Stimulated activated CD4-positive, alpha-beta T cell treated with anti-CD3 and anti-CD28 coated beads, Interleukin-2, amount 100 ng/mL, for 48 hours (primary cell): ENCODE measurements around the gene USP24.
"Not testable (repeated sequence)": the region's sequence is repeated elsewhere in the genome, so short reads cannot be mapped to it uniquely, and the experiment has no call there.

Experiments used
- DNase-seq, 2 donors: peaks; one replicate each; pipeline ENCODE4 v3.0.0-alpha.2; 2020

Gene USP24

DNA sequence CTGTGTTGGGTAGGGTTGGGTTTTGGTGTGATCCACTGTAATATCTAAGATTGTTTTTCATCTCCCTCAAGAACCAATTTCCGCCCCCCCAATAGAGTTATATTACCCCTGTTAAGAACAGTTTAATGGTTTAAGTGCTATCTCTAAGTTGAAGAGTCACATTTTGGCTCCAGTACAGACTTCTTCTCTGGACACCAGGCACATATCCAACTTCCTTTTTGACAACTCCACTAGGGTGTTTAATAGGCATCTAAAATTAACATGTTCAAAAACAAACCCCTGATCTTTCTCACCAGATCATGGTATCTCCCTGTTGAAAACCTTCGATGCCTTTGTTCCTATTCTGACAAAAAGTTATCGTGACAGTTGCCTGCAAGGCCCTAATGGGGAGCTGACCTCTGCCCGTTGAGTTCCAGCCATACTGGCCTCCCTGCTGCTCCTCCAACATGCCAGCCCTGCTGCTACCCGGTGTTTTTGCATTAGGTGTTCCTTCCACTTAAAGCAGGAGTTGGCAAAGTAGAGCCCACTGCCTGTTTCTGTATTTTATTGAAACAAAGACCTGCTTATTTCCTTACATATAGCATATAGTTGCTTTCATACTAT is 18.6 kb downstream of the USP24 start:
- no peak for DNase-seq

DNA sequence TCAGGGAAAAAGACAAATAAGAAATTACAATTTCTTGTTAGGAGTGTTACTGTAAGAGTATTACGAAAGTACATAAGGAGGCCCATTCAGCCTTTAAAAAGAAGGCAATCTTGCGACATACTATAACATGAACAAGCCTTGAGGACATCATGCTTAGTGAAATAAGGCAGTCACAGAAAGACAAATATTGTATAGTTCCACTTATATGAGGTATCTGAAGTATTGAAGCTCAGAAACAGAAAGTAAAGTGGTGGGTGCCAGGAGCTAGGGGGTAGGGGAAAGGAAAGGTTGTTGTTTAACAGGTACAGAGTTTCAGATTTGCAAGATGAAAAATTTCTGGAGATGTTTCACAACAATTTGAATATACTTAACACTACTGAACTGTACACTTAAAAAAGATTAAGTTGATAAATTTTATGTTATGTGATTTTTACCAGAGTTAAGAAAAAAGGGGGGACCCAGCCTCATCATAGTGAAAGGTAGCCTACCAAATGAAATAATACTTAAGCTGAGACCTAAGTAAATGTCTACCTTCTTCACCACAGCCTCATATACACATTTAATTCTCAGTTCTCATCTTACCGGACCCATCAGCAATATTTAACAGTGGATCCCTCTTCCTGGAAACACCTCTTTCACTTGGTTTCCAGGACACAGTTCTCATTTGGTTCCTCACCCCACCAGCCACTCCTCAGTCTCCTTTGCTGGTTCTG is 19.5 kb downstream of the USP24 start:
- DNase-seq, result no peak

DNA sequence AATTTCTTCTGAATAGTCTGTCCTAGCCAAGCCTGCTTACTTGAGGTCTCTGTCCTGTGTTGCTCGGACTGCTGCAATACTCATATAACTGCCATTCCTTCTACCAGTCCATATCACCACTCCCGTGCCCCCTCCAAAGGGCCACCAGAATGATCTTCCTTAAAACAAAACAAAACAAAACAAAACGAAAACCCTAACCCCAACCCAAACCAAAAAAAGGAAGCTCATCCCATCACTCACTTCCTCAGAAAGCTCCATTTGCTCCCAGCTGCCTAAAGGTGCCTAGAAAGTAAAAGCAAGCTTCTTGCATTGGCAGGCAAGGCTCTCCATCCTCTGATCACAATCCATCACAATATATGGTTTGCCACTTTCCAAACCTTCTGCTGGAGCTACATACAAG is 20.3 kb downstream of the USP24 start:
- no peak for DNase-seq

DNA sequence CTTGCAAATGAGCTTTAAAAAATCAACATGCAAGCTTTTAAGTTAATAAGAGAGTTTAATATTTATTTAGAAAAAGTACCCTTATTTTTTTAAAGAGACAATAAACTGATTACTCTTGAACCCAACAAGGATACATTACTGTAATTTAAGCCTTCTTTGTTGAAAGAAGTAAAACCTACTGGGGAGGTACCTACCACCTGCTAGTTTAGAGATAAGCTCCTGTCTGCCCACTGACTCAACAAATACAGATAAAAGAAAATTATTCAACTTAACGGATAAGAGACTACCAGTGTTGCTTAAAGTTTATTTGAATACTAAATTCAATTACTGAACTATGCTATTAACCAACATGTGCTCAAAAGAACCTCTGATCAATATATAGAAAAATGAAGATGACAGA is 23.1 kb downstream of the USP24 start:
- no peak for DNase-seq

DNA sequence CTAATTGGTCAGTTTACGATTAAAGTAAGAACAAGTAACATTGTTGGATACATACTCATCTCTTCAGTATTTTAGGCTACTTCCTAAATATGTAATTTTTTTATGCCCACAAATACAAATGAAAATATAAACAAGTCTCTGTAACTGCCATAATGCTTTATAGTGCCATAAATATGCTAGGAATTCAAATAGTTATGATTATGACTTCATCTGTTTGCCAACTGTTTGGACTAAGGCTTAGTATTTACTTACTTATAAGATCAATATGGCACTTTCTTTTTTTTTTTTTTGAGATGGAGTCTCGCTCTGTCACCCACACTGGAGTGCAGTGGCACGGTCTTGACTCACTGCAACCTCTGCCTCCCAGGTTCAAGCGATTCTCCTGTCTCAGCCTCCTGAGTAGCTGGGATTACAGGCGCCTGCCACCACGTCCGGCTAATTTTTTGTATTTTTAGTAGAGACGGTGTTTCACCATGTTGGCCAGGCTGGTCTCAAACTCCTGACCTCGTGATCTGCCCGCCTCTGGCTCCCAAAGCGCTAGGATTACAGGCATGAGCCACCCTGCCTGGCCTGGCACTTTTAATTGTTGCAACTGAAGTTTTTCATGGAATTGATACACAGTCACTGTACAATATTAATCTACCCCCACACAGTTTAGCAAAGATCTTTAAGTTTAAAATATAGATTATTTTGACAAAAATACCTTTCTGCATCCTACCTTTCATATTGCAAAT is 23.8 kb downstream of the USP24 start:
- DNase-seq, result not testable (repeated sequence)

DNA sequence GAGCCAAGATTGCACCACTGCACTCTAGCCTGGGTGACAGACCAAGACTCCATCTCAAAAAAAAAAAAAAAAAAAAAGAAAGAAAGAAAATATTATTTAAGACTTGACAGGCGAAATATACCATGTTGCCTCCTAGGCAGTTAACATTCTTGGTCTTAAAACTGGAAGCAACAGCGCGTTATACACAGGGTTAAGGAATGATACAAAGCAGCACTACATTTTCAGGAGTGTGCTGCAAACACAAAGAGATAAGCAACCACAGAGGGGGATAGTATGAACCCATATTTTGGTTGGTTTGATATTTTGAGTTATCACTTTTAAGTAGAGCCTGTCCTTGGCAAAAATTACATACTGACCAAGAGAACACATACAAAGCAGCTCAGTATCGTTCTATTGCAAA is 25.1 kb downstream of the USP24 start:
- DNase-seq, result no peak

DNA sequence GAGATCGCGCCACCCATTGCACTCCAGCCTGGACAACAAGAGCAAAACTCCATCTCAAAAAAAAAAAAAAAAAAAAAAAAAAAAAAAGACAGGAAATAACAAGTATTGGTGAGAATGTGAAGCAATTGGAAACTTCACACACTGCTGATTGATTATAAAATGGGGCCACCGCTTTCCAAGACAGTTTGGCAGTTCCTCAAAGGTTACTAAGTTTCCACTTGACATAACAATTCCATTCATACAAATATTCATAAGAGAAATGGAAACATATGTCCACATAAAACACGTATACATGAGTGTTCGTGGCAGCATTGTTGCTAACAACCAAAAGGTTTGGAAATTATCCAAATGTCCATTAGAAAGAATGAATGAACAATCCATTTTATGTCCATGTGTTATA is 26.3 kb downstream of the USP24 start:
- DNase-seq, result no peak

DNA sequence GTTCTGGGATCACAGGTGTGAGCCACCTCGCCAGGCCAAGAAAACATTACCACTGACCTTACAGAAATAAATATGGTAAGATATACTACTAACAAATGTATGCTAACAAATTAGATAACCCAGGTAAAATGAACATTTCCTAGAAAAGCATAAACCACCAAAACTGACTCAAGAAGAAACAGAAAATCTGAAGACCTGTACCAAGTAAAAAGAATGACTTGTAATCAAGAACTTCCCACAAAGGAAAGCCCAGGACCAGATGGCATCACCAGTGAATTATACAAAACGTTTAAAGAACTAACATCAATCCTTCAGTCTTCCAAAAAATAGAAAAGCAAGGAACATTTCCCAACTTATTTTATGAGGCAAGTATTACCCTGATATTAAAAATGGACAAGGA is 29.3 kb downstream of the USP24 start:
- no peak for DNase-seq

DNA sequence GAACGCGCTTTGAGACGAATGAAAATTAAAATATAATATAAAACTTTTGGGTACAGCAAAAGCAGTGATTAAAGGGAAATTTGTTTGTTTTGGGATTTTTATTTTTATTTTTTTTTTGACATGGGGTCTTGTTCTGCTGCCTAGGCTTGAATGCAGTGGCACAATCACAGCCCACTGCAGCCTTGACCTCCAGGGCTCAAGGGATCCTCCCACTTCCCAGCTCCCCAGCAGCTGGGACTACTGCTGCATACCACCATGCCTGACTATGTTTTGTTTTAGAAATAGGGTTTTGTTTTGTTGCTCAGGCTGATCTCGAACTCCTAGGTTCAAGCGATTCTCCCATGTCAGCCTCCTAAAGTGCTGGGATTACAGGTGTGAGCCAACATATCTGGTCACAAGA is 30.3 kb downstream of the USP24 start:
- DNase-seq, result no peak

DNA sequence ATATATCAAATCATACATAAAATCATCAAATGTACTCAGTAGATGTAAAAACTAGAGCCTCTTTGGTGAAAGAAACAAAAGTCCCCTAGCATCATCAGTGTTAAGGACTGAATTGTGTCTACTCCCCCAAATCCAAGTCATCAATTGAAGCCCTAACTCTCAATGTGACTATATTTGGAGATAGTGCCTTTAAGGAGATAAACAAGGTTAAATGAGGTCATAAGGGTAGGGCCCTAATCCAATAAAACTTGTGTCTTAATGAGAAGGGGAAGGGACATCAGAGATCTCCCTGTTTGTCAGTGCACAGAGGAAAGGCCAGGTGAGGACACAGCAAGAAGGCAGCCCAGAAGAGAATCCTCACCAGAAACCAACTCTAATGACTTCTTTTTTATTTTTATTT is 33.5 kb downstream of the USP24 start:
- no peak for DNase-seq

DNA sequence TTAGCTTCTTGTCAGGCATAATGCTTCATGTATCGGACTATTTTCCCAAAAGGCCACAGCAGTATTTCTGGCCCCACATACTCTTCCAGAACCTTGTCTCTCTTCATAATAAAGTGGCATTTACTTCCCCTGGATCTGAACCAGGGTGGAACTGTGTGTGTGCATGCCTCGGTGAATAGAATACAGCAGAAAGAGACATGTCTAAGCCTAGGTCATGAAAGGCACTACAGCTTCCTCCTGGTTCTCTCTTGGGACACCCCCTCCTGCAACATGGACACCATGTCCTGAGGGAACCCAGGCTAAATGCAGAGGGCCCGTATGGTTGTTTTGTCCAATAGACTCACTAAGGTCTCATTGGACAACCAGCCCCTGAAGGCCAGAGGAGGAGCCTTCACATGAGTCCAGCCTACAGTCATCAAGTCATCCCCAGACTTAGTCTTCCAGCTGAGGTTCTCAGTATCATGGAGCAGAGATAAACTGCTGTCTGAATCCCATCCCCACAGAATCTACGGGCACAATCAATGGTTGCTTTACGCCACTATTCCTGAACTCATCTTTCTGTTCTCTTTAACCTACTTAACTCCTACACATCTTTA is 35.0 kb downstream of the USP24 start:
- no peak for DNase-seq

DNA sequence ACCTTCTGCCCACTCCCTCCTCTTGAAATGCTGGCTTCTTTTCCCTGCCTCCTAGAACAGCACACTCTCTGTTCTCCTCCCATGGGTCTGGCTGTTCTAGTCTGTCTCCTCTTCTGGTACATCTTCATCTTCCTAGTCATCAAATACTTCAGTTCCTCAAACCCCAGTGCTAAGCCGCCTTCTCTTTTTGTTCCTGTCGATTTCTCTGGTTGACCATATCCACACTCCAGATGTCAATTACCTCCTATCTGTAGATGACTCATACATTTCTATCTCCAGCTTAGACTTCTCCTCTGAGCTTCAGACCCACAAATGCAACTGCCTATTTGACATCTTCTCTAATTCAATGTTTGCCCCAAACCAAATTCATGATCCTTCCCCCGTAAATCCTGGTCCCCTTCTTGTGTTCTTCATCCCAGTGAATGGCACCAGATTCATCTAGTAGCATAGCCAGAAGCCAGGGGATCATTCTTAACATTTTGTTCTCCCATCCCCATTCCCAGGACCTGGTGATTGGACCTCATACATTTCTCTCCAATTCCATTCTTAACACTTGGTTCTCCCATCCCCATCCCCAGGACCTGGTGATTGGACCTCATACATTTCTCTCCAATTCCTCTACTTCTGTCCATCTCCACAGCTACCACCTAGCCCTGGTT is 35.9 kb downstream of the USP24 start:
- no peak for DNase-seq

DNA sequence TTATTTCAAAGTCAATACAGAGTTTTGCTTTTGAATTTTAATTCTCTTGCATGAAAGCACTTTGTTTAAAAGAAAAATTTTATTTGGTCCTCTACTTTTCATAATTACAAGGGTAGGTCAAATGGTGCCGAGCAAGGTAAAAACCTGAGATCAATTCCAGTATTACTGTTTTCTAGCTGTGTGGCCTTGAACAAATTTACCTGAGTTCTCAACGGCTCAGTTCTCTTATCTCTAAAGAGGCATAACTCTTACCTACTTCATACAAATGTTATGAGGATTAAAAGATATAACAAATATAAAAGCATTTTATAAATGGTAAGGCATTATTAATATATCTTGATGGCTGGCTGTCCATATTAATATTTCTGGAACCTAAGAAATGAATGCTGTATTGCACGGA is 42.5 kb downstream of the USP24 start:
- DNase-seq, result no peak

DNA sequence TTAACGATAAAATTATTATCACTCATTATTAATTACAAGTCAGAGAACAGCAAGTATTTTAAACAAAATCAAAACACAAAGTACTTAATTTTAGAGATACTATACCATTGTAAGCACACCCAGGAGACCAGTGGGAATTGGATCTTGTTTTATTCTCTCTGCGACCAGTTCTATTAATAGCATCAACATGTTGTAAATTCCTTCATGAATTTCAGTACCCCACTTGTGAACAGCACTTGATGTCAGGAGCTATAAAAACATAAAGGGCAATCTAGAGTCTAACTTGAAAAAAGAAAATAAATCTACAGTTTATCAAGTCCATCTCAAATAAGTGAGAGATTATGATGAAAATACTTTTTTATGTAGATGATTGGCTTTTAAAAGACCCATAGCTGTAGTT is 42.9 kb downstream of the USP24 start:
- DNase-seq, result no peak

DNA sequence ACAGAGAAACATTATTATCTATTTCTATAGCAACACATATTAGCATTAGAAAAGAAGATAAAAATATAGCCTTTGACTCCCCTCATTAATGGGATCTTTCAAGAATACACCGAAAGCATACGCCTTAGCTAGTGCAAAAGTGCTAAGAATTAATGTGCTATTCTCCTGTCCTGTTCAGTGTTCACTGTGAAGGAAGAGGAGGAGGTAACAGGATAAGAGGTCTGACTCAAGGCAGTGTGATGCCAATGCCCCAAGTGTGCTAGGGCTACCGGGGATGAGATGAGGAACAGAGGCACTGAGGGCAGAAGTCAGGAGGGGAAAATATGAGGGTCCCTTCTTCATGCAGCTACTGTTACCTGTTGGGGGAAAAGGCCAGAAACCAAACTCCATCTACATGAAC is 43.5 kb downstream of the USP24 start:
- no peak for DNase-seq

DNA sequence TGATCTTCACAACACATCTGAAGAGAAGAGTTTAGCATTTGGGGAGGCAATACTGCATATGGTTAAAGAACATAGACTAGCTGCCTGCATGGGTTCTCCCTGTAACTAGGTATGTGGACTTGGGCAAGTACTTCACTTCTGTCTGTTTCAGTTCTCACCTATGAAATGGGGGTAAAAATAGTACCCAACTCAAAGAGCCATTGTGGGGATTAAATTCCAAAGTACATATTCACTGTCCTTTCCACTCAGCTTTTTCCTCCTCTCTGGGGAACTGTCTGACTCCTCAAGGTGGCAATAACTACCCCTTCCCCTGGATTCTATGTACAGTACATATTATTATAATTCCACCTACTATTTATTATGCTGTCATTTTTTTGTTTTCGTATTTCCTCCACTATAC is 44.7 kb downstream of the USP24 start:
- DNase-seq, result no peak

DNA sequence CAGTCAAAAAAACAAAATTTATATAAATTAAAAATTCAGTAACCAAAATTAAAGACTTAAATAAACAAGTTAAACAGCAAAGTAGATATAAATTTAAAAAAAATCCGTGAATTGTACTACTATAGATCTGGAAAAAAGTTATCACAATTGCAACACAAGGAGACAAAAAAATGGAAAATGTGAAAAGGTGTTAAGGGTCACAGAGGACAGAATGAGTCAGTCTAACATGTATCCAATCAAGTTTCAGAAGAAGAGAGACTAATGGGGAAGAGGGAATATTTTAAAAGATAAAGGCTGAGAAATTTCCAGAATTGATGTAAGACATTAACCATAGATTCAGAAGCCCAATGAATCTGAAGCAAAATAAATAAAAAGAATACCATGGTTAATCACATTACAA is 46.0 kb downstream of the USP24 start:
- DNase-seq, result no peak

DNA sequence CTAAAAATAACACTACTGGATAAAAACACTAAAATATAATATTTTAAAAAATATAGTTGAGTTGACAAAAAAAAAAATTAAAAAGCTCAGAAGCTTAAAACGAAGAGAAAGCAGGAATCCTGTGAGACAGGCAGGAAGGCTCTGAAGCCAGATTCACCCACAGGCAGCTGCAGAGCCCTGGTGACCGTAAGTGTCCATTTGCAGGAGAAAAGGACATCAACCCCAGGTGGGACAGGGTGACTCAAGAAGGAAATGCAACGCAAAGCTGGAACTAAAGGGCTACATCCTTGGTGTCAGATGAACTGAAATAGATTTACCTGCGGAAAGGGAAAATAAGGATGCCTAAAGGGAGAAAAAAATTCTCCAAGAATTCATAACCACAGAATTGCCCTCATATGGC is 46.8 kb downstream of the USP24 start:
- no peak for DNase-seq

DNA sequence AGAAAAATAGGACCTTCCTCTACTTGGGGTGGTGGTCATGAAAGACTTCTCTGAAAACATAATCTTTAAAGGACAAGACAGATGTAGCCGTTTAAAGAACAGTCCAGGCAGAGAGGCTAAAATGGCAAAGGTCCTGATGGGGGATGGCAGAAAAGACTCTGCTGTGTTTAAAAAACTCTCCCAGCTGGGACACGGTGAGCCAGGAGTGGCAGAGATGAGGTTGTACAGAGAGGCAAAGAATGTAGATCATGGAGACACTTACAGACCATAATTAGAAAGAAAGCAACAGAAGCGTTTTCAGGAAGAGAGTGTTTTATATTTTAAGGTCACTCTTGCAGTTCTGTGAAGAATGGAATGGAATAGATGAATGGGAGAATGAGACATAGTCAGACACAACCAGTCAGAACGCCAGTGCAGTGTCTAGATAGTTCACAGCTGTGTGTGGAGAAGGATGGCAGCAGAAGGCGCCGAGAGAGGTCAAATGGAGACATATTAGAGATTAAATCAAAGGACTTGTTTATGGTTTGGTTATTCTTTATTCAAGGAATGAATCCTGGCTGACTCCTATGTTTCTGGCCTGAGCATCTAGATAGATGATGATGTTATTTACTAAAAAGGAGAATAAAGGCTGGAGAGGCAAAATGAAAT is 47.8 kb downstream of the USP24 start:
- no peak for DNase-seq

DNA sequence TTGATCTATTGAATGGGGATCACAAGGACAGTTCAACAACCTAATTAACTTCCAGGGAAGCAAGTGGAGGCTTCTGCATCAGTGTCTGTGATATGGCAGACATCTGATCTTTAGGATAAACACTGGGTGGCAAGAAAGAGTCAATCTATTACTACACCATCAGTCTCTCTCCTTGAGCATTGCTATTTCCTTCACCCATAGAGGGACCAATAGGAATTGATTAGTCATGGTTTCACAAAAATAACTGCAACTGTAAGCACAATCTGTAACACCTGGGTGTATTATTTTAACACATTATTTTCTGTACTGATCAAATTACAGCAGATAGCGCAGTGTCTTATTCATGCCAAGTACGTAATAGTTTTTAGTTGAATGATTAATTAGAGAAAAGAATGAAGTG is 50.3 kb downstream of the USP24 start:
- no peak for DNase-seq

DNA sequence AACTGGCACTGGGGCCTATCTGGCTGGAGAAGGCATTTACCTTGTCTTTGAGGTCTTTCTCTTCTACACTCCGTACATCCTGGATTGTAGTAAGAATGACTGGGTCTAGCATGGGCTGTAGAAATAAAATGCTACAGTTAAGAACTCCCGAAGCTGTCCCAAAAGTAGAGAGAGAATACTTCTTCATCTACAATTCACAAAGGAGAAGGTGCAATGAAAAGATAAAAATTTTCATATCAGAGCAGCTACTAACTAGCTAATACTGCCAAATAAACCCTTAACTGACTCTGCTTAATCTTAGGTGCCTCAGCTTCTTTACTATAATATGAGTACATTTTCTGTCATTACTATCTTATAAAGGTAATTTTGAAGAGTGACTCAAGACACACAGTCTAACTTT is 55.6 kb downstream of the USP24 start:
- no peak for DNase-seq

DNA sequence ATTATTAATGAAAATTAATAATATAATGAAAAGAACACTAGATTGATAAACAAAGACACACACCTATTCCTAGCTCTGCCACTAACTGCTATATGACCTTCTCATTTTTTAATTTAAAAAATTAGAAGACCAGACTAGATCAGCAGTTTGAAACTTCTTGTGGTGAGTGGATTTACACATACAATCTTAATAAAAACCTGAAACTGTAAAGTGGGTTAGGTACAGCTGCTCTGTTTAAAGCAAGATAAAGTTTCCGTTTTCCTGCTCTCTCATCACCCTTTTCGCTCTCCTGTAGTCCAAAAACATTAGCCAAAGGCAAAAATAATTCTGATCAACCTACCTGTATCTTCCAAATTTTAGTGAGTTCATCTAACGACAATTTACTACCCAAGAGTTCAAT is 58.6 kb downstream of the USP24 start:
- DNase-seq, result no peak

DNA sequence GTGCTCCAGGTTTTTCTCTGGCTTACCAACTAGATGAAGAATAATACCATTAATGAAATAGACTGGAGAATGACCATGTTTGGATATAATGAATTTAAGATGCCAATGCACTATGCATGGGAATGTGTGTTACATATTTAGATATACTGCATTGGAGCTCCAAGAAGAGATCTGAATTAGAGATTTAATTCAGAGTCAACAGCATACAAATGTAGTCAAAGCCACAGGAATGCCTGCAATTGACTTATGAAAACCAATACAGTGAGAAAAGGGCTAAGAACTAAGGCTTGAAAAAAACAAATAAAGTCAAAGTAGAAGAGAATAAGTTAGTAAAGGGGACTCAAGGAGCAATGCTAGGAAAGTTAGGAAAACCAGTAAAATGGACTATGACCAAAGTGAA is 59.1 kb downstream of the USP24 start:
- DNase-seq, result no peak
